Lower leg skin (tissue), 3 donors: ENCODE data around the gene RARA.

Source experiments
- CTCF ChIP-seq, 3 donors: fragments of 450-650 bp; IDR thresholded peaks; one replicate each; pipeline ENCODE4 v1.5.1; 2016; ENCODE audit warnings: antibody characterized with exemption in 3 of 3, mild to moderate bottlenecking in 3 of 3, moderate library complexity in 2 of 3
- POLR2A ChIP-seq, 2 donors: fragments of 450-650 bp; IDR thresholded peaks; one replicate each; pipeline ENCODE4 v1.6.1; 2016 to 2017; ENCODE audit warnings: antibody characterized with exemption in 2 of 2, mild to moderate bottlenecking in 1 of 2, moderate library complexity in 1 of 2

DNA sequence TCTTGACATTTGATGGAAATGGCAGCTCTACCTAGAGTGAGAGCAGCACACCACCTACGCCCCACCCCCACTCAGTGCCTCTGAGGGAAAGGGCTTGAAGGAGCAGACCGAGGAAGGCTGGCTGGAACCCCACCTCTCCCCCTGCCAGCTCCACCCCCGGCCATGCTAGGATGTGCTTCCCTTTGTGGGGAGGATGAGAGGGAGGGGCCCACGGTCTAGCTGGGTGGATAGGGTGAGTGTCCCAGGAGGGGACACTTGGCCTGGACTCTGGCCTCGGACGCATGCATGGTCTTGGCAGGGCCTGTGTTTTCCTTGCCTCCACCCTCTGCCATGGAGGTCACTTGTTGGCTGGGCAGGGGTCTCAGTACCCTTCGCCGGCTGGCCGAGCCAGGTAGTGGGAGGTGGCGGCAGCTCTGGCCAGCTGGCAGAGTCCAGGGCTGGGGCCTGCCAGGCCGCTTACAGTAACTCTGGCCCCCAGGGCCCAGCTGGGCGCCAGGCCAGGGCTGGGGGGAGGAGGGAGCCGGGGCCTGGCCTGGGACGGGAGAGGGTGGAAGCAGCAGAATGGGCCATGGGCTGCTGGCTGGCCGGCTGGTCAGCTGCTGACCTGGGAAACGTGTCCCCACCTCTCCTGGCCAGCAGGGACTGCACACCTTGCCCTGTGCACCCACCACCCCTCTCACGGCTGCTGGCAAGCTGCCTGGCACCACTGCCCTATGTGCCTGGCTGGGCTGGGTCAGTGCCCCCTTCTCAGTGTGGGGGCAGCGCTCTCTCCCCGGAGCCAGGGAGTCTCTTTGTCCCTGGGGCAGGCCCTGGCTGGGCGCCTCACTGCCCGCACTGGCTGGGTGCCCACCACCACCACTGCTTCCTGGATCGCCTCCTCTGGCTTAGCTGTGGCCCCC lies 23.0 kb downstream of the RARA start:
- TF ChIP-seq POLR2A (IDR thresholded peaks at IDR 0.05) = no peak
- no peak for TF ChIP-seq CTCF (IDR thresholded peaks at IDR 0.05)
